Measurements from ENCODE around the gene BTBD1. TPM values are rescaled to one million over a fixed set of nuclear protein-coding genes. Genes with fewer than 3 reads are reported as not detected.

BTBD1 gene
- 50.1 to 62.9 TPM (median 53.7 TPM) in 5 replicates for total RNA-seq (2022; extraction: Qiagen RNA extraction)

DNA sequence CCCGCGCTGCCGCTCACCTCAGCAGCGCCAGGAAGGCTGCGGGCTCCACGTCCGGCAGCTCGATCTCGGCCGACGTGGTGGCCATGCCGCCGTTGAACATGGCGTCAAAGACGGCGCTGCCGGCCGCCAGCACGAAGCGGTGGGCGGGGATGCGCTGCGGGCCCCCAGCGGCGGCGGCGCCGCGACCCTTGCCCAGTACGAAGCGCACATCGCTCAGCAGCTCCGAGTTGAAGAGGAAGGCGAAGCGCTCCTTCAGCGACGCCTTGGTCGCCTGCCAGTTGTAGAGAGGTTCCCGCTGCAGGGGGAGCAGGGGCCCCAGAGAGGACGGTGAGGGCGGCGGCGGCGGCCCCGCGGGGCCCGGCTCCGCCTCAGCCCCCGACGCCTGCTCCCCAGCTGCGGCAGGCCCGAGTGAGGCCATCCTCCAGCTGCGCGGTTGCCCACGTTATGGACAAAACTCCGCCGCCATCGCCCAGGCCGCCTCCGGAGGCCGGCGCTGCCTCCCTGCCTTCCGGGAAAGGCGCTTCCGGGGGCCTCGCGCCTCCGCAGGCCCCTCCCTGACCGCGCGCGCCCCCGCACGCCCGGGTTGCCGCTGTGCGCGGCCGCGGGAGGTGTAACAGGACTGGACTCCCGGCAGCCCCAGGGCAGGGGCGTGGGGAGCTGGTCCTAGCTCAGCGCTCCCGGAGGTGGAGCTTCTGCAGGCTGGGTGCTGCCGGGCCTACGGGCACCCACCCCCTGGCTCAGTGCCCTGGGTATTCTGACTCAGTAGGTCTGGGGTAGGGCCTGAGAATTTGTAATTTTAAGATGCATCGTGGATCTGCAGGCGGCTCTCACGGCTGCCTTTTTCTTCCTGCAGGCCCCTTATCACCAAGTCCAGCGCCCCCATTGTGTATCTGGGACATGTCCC is at the start of gene BTBD1:
TSS of gene BTBD1 (minus strand) at position 519 of the 904 bp plus-strand sequence. CDS start at position 418, 101 bp downstream.

DNA sequence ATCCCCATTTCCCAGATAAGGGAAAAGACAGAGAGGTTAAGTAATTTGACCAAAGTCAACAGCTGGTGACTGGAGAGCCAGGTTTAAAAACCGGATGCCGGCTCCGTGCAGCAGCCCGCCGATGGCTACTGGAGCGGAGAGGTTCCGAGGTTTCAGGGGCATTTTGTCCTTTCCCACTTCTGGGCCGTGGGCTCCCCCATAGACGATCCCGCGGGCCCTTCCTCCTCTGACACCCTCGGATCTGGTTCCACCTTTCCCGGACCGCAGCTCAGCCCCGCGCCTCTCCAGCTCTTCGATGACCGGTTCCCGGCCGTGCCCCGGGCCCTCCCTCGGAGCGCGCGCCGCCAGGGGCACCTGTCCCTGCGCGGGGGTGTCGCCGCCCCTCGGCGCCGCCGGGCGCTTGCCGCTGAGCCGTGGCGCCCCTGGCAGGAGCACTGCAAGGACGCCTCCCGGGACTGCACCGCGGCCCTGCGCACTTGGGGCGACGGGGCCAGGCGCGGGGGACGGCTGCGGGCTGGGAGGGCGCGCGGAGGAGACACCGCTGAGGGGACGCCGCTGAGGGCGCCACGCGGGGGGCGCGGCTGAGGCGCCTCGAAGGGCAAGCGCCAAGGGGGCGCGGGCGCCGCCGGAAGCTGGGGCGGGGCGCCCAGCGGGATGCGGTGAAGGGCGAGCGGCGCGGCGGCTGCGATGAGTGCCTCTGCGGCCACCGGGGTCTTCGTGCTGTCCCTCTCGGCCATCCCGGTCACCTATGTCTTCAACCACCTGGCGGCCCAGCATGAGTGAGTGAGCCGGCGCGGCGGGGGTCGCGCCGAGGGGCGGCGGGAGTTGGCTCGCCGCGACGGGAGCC is 40.2 kb upstream of the BTBD1 start, which contains the start of gene TM6SF1:
TSS of gene TM6SF1 (plus strand) at position 652 of the 847 bp plus-strand sequence. CDS start at position 688, 36 bp downstream.

GRCh38 chr15:83011271-83012075 is 55.6 kb downstream of the BTBD1 start, which contains the start of gene C15orf40:
TSS of gene C15orf40 (minus strand) at chr15:83011639. CDS start at chr15:83011607, 32 bp downstream.

DNA sequence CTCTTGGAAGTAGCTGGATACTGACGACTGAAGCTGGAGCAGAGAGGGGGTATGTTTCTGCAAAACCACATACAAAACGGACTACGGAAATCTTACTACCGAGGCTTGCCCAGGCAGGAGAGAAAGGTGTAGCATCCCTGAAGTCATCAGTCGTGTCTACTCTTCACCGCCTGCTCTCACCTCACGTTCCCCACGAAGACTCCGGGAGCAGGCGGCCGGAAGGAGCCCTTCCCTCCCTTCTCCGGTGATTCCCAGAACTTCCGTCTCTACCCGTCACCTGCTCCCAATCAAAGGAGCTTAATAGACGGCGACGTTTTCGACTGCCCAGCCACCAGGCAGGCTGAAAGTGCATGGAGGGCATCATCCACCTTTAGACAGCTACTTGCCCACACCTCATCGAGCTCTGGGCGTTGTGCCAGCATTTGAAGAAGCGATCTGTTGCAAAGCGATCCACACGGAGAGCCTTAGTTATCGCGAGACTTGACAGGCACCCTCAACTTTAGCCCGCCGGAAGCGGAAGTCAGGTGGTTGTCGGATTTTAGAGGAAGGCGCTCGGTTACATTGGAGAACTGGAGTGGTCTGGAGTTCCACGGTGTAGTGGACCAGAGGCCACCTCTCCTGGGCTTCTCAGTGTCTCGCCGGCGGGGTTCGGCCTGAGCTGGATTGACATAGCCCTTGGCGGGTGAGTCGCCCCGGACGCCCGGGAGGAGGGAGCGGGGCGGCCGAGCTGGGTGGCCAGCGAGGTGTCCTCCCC is 81.2 kb downstream of the BTBD1 start, which contains the start of gene RAMAC:
TSS of gene RAMAC (plus strand) at position 523 of the 754 bp plus-strand sequence. CDS start 2,809 bp downstream, outside the sequence.

Other genes with a start within 250 kb of the BTBD1 start
- 10.9 to 12.9 TPM (median 12.5 TPM) in 5 replicates for gene HOMER2, start 114.5 kb downstream of the BTBD1 start, total RNA-seq (2022; extraction: Qiagen RNA extraction)
- gene RAMAC, start 81.0 kb downstream of the BTBD1 start, total RNA-seq (2022; extraction: Qiagen RNA extraction), result 40.4 to 62.1 TPM (median 41.8 TPM) in 5 replicates
- 39.8 to 47.8 TPM (median 46.5 TPM) in 5 replicates for gene C15orf40, start 55.6 kb downstream of the BTBD1 start, total RNA-seq (2022; extraction: Qiagen RNA extraction)
- gene TM6SF1, start 40.4 kb upstream of the BTBD1 start, total RNA-seq (2022; extraction: Qiagen RNA extraction), result 0.07 to 0.38 TPM (median 0.08 TPM) in 3 of 5 replicates, not detected in the others
- 45.4 to 77.6 TPM (median 52.7 TPM) in 5 replicates for gene HDGFL3, start 140.6 kb upstream of the BTBD1 start, total RNA-seq (2022; extraction: Qiagen RNA extraction)
- 0.43 to 0.47 TPM (median 0.47 TPM) in 5 replicates for gene BNC1, start 217.4 kb upstream of the BTBD1 start, total RNA-seq (2022; extraction: Qiagen RNA extraction)